ENCODE data around the gene RBM28.
"Not testable (repeated sequence)": the region's sequence is repeated elsewhere in the genome, so short reads cannot be mapped to it uniquely, and the experiment has no call there.

RBM28 gene

GRCh38 chr7:128347647-128348097, 4.0 kb upstream of the RBM28 start:
- peak; percentile 60 for DNase-seq

GRCh38 chr7:128344431-128344774, 695 bp upstream of the RBM28 start:
- no peak for DNase-seq

- no peak for DNase-seq
Observed at GRCh38 chr7:128341733-128342132, 2.0 kb downstream of the RBM28 start.

GRCh38 chr7:128335730-128336129, 8.0 kb downstream of the RBM28 start:
- no peak for DNase-seq

- no peak for DNase-seq
Observed at GRCh38 chr7:128324368-128324680, 19.4 kb downstream of the RBM28 start.

GRCh38 chr7:128323459-128324367, 20.0 kb downstream of the RBM28 start:
- no peak for DNase-seq

- no peak for DNase-seq
Observed at GRCh38 chr7:128323040-128323439, 20.7 kb downstream of the RBM28 start.

- DNase-seq = peak; percentile 33
Observed at GRCh38 chr7:128322040-128322643, 21.6 kb downstream of the RBM28 start.

- no peak for DNase-seq
Observed at GRCh38 chr7:128321044-128321422, 22.7 kb downstream of the RBM28 start.

- DNase-seq = no peak
Observed at GRCh38 chr7:128318691-128319090, 25.0 kb downstream of the RBM28 start.

- DNase-seq = no peak
Observed at GRCh38 chr7:128311013-128311412, 32.7 kb downstream of the RBM28 start.

GRCh38 chr7:128310499-128310898, 33.2 kb downstream of the RBM28 start:
- DNase-seq = no peak

- no peak for DNase-seq
Observed at GRCh38 chr7:128309976-128310375, 33.7 kb downstream of the RBM28 start.

- no peak for DNase-seq
Observed at GRCh38 chr7:128309124-128309523, 34.6 kb downstream of the RBM28 start.

GRCh38 chr7:128307061-128307460, 36.6 kb downstream of the RBM28 start:
- no peak for DNase-seq

- no peak for DNase-seq
Observed at GRCh38 chr7:128304212-128304611, 39.5 kb downstream of the RBM28 start.

GRCh38 chr7:128303643-128304042, 40.1 kb downstream of the RBM28 start:
- DNase-seq = no peak

GRCh38 chr7:128303133-128303532, 40.6 kb downstream of the RBM28 start:
- DNase-seq = no peak

- no peak for DNase-seq
Observed at GRCh38 chr7:128302139-128302538, 41.6 kb downstream of the RBM28 start.

GRCh38 chr7:128299109-128299607, 44.5 kb downstream of the RBM28 start:
- no peak for DNase-seq

- not testable (repeated sequence) for DNase-seq
Observed at GRCh38 chr7:128298004-128298403, 45.7 kb downstream of the RBM28 start.

GRCh38 chr7:128287556-128287955, 56.2 kb downstream of the RBM28 start:
- DNase-seq = no peak

GRCh38 chr7:128284102-128284501, 59.6 kb downstream of the RBM28 start:
- no peak for DNase-seq

- DNase-seq = no peak
Observed at GRCh38 chr7:128281605-128282380, 61.9 kb downstream of the RBM28 start.

All from activated CD4-positive, alpha-beta T cell treated with anti-CD3 and anti-CD28 coated beads, Interleukin-2, Interleukin-6, amounts not matched to agents 100 ng/mL and 50 ng/mL, durations not matched to agents 16 hours and 8 hours (primary cell).